ENCODE results near the gene C19orf38.
"Not testable (repeated sequence)": the region's sequence is repeated elsewhere in the genome, so short reads cannot be mapped to it uniquely, and the experiment has no call there.

The C19orf38 gene

GRCh38 chr19:10868872-10869547, 20.8 kb downstream of the C19orf38 start:
- H3K4me1 ChIP-seq (ENCODE audit: insufficient read depth, low read length, severe bottlenecking) = peaks cover 63% of the 10 kb centered on the region
- H3K9ac ChIP-seq (ENCODE audit: low read length) = peak overlapping the region; percentile 40; the same call in 1 of the 2 replicates
- H3K4me3 ChIP-seq (ENCODE audit: low read depth, low read length, poor library complexity, severe bottlenecking) = peak overlapping the region; percentile 9
- TF ChIP-seq, protein P1, sequence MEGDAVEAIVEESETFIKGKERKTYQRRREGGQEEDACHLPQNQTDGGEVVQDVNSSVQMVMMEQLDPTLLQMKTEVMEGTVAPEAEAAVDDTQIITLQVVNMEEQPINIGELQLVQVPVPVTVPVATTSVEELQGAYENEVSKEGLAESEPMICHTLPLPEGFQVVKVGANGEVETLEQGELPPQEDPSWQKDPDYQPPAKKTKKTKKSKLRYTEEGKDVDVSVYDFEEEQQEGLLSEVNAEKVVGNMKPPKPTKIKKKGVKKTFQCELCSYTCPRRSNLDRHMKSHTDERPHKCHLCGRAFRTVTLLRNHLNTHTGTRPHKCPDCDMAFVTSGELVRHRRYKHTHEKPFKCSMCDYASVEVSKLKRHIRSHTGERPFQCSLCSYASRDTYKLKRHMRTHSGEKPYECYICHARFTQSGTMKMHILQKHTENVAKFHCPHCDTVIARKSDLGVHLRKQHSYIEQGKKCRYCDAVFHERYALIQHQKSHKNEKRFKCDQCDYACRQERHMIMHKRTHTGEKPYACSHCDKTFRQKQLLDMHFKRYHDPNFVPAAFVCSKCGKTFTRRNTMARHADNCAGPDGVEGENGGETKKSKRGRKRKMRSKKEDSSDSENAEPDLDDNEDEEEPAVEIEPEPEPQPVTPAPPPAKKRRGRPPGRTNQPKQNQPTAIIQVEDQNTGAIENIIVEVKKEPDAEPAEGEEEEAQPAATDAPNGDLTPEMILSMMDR (IDR thresholded peaks at IDR 0.05; ENCODE audit: low read length) = no peak
- no peak for TF ChIP-seq EZH2 (IDR thresholded peaks at IDR 0.05; ENCODE audit: borderline replicate concordance, low read length)
- H3K9me3 ChIP-seq (ENCODE audit: low read length) = no peaks in the 10 kb centered on the region
- H3K27ac ChIP-seq (ENCODE audit: low read depth, low read length, poor library complexity, severe bottlenecking) = peak overlapping the region; percentile 92
- H3K4me2 ChIP-seq (ENCODE audit: low read length) = peak overlapping the region; percentile 64
- H4K20me1 ChIP-seq (ENCODE audit: insufficient read depth, low read length) = no peaks in the 10 kb centered on the region
- peaks cover 22% of the 10 kb centered on the region for H3K79me2 ChIP-seq (ENCODE audit: insufficient read depth, low read length)
- no peaks in the 10 kb centered on the region for H3K27me3 ChIP-seq (ENCODE audit: insufficient read depth, low read length)
- no peaks in the 10 kb centered on the region for H3K9me2 ChIP-seq (ENCODE audit: low read depth, low read length)
- no peaks in the 10 kb centered on the region for H3K36me3 ChIP-seq (ENCODE audit: insufficient read depth, low read length)
- H3F3A ChIP-seq (ENCODE audit: insufficient read depth, low read length) = no peaks in the 10 kb centered on the region
- no peak overlapping the region for H2AFZ ChIP-seq (ENCODE audit: low read length)

DNA sequence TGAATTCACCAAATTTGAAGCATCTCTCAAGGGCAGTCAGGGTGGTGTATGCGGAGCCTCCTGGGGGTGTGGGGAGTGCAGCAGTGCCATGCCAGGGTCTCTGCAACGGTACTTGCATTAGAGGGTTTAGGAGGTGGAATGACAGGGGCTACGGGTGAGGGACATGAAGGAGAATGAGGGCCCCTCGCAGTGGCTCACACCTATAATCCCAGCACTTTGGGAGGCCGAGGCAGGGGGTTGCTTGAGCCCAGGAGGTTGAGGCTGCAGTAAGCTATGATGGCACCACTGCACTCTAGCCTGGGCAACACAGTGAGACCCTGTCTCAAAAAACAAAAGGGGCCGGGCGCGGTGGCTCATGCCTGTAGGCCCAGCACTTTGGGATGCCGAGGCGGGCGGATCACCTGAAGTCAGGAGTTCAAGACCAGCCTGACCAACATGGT, 21.7 kb downstream of the C19orf38 start:
- Histone ChIP-seq H3K27ac (ENCODE audit: low read depth, low read length, poor library complexity, severe bottlenecking) (peak overlapping the region; percentile 92), H3K79me2 (ENCODE audit: insufficient read depth, low read length) (peaks cover 29% of the 10 kb centered on the region), H3K4me1 (ENCODE audit: insufficient read depth, low read length, severe bottlenecking) (peaks cover 56% of the 10 kb centered on the region), H3K4me2 (ENCODE audit: low read length) (peak overlapping the region; percentile 20; the same call in 1 of the 2 replicates), H3K9ac (ENCODE audit: low read length) (peak overlapping the region; percentile 40; the same call in 1 of the 2 replicates)
- H3F3A ChIP-seq (ENCODE audit: insufficient read depth, low read length); H3K9me3 ChIP-seq (ENCODE audit: low read length); H3K36me3 ChIP-seq (ENCODE audit: insufficient read depth, low read length); H4K20me1 ChIP-seq (ENCODE audit: insufficient read depth, low read length); H2AFZ ChIP-seq (ENCODE audit: low read length); H3K27me3 ChIP-seq (ENCODE audit: insufficient read depth, low read length); H3K4me3 ChIP-seq (ENCODE audit: low read depth, low read length, poor library complexity, severe bottlenecking); H3K9me2 ChIP-seq (ENCODE audit: low read depth, low read length): not testable (repeated sequence)

DNA sequence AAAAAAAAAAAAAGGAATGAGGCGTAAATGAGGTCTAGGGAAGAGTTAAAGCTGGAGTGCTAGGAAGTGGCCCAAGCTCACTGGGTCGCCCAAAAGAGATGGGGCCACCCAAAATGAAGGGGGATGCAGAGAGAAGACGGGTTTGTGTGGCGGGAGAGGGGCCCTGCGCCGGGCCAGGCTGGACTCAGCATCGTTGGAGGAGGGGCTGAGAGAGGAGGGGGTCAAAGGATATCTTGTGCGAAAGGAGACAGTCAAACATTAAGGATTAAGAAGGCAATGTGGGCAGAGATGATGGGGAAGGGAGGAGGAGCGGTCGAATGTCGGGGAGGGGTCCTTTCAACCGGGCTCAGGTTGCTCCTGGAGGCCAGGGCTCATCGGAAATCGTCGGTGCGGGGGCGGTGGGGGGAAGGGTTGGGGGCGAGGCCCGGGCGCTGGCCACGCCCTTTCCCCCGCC, 22.3 kb downstream of the C19orf38 start:
- TF ChIP-seq EZH2 (IDR thresholded peaks at IDR 0.05; ENCODE audit: borderline replicate concordance, low read length) = no peak
- TF ChIP-seq, protein P1 (IDR thresholded peaks at IDR 0.05; ENCODE audit: low read length) = no peak
- H4K20me1 ChIP-seq (ENCODE audit: insufficient read depth, low read length) = no peaks in the 10 kb centered on the region
- H3K4me1 ChIP-seq (ENCODE audit: insufficient read depth, low read length, severe bottlenecking) = peaks cover 54% of the 10 kb centered on the region
- H3K9me3 ChIP-seq (ENCODE audit: low read length) = no peaks in the 10 kb centered on the region
- peak overlapping the region; percentile 62 for H3K9ac ChIP-seq (ENCODE audit: low read length)
- no peaks in the 10 kb centered on the region for H3K36me3 ChIP-seq (ENCODE audit: insufficient read depth, low read length)
- H3K27ac ChIP-seq (ENCODE audit: low read depth, low read length, poor library complexity, severe bottlenecking) = peak overlapping the region; percentile 92
- H3F3A ChIP-seq (ENCODE audit: insufficient read depth, low read length) = no peaks in the 10 kb centered on the region
- H3K4me3 ChIP-seq (ENCODE audit: low read depth, low read length, poor library complexity, severe bottlenecking) = peak overlapping the region; percentile 60
- H3K9me2 ChIP-seq (ENCODE audit: low read depth, low read length) = no peaks in the 10 kb centered on the region
- H3K79me2 ChIP-seq (ENCODE audit: insufficient read depth, low read length) = peaks cover 33% of the 10 kb centered on the region
- no peaks in the 10 kb centered on the region for H3K27me3 ChIP-seq (ENCODE audit: insufficient read depth, low read length)
- H2AFZ ChIP-seq (ENCODE audit: low read length) = no peak overlapping the region
- H3K4me2 ChIP-seq (ENCODE audit: low read length) = peak overlapping the region; percentile 76

Measured in OCI-LY1 (cell line).